GM23248 (cell line): Measurements from ENCODE around the gene NOL4L.
"Not testable (repeated sequence)": the region's sequence is repeated elsewhere in the genome, so short reads cannot be mapped to it uniquely, and the experiment has no call there.

ENCODE experiments used
- EZH2 ChIP-seq: fragments of 200-600 bp; sonication (generic); IDR thresholded peaks from 2 replicates; pipeline ENCODE4 v1.6.1; 2018; ENCODE audit warnings: antibody characterized with exemption, mild to moderate bottlenecking; ENCODE audit not compliant: insufficient read depth, poor library complexity, severe bottlenecking
- EZH2phosphoT487 ChIP-seq: fragments of 200-600 bp; sonication (generic); IDR thresholded peaks from 2 replicates; pipeline ENCODE4 v1.6.1; 2018; ENCODE audit warnings: antibody characterized with exemption, moderate library complexity, mild to moderate bottlenecking, low read depth; ENCODE audit not compliant: insufficient read depth

DNA sequence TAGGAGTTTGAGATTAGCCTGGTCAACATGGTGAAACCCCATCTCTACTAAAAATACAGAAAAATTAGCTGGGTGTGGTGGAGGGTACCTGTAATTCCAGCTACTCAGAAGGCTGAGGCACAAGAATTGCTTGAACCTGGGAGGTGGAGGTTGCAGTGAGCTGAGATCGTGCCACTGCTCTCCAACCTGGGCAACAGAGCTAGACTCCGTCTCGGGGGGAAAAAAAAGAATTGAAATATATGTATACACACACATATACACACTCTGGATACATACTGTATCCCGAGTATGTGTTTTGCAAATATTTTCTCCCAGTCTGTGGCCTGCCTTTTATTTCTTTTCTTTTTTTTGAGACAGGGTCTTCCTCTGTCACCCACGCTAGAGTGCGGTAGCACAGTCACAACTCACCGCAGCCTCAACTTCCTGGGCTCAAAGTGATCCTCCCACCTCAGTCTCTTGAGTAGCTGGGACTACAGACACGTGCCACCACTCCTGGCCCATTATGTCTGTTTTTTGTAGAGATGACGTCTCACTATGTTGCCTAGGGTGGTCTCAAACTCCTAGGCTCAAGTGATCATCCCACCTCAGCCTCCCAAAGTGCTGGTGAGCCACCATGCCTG is 177.9 kb downstream of the NOL4L start:
- not testable (repeated sequence) for TF ChIP-seq EZH2phosphoT487, EZH2
